Jurkat, Clone E6-1 (cell line): Measurements from ENCODE around the gene PDE4D.
"Not testable (repeated sequence)": the region's sequence is repeated elsewhere in the genome, so short reads cannot be mapped to it uniquely, and the experiment has no call there.

ENCODE experiments used
- DNase-seq: peaks from one replicate; pipeline ENCODE4 v3.0.0-alpha.2; 2011; ENCODE audit warnings: low read depth, low spot score
- H3K4me3 ChIP-seq: 2 replicates; pipeline ENCODE4 v1.5.1; 2011; ENCODE audit warnings: mild to moderate bottlenecking, low read length, control low read depth, moderate library complexity

PDE4D gene

GRCh38 chr5:59003641-59004040, 889.9 kb downstream of the PDE4D start:
- no peak overlapping the region for H3K4me3 ChIP-seq
- DNase-seq, result no peak

GRCh38 chr5:59003124-59003523, 890.4 kb downstream of the PDE4D start:
- no peak for DNase-seq
- H3K4me3 ChIP-seq, result no peak overlapping the region

- no peak for DNase-seq
- H3K4me3 ChIP-seq, result no peak overlapping the region
Observed at GRCh38 chr5:59002162-59002825, 891.2 kb downstream of the PDE4D start.

GRCh38 chr5:59001716-59002115, 891.8 kb downstream of the PDE4D start:
- H3K4me3 ChIP-seq, result no peak overlapping the region
- DNase-seq, result no peak

- DNase-seq, result no peak
- no peak overlapping the region for H3K4me3 ChIP-seq
Observed at GRCh38 chr5:59001154-59001553, 892.4 kb downstream of the PDE4D start.

- no peak for DNase-seq
- no peak overlapping the region for H3K4me3 ChIP-seq
Observed at GRCh38 chr5:59000211-59000610, 893.3 kb downstream of the PDE4D start.

GRCh38 chr5:58999804-59000203, 893.7 kb downstream of the PDE4D start:
- DNase-seq, result no peak
- no peak overlapping the region for H3K4me3 ChIP-seq

GRCh38 chr5:58998544-58998943, 895.0 kb downstream of the PDE4D start:
- no peak for DNase-seq
- H3K4me3 ChIP-seq, result no peak overlapping the region

GRCh38 chr5:58995779-58996178, 897.7 kb downstream of the PDE4D start:
- not testable (repeated sequence) for H3K4me3 ChIP-seq, DNase-seq

GRCh38 chr5:58993461-58993860, 900.1 kb downstream of the PDE4D start:
- DNase-seq, result no peak
- no peak overlapping the region for H3K4me3 ChIP-seq

- DNase-seq, result no peak
Observed at GRCh38 chr5:58988938-58989337, 904.6 kb downstream of the PDE4D start.

GRCh38 chr5:58987193-58987592, 906.3 kb downstream of the PDE4D start:
- no peak for DNase-seq
- no peak overlapping the region for H3K4me3 ChIP-seq

More at GRCh38 chr5:58988938-58989337, 904.6 kb downstream of the PDE4D start:
- no peak overlapping the region for H3K4me3 ChIP-seq

GRCh38 chr5:58986281-58986680, 907.2 kb downstream of the PDE4D start:
- H3K4me3 ChIP-seq, result no peak overlapping the region
- no peak for DNase-seq

GRCh38 chr5:58985759-58986158, 907.8 kb downstream of the PDE4D start:
- DNase-seq, result no peak
- H3K4me3 ChIP-seq, result no peak overlapping the region

GRCh38 chr5:58985311-58985710, 908.2 kb downstream of the PDE4D start:
- no peak overlapping the region for H3K4me3 ChIP-seq
- no peak for DNase-seq

- no peak overlapping the region for H3K4me3 ChIP-seq
- no peak for DNase-seq
Observed at GRCh38 chr5:58983526-58984452, 909.7 kb downstream of the PDE4D start.

- no peak for DNase-seq
- H3K4me3 ChIP-seq, result no peak overlapping the region
Observed at GRCh38 chr5:58980890-58981289, 912.6 kb downstream of the PDE4D start.

GRCh38 chr5:58979090-58979489, 914.4 kb downstream of the PDE4D start:
- no peak overlapping the region for H3K4me3 ChIP-seq
- DNase-seq, result no peak

- DNase-seq, result no peak
- no peak overlapping the region for H3K4me3 ChIP-seq
Observed at GRCh38 chr5:58974601-58975000, 918.9 kb downstream of the PDE4D start.

- no peak for DNase-seq
Observed at GRCh38 chr5:58974083-58974482, 919.4 kb downstream of the PDE4D start.

More at GRCh38 chr5:58974083-58974482, 919.4 kb downstream of the PDE4D start:
- no peak overlapping the region for H3K4me3 ChIP-seq
